Omental fat pad (tissue), 4 donors: Measurements from ENCODE around the gene GIPC2. TPM values are rescaled to one million over a fixed set of nuclear protein-coding genes. Genes with fewer than 3 reads are reported as not detected.

Source experiments
- ATAC-seq: fragments of 150-250 bp; one replicate; pipeline ENCODE4 v1.9.1; 2016; ENCODE audit warnings: mild to moderate bottlenecking, moderate library complexity; ENCODE audit not compliant: low FRiP score
- DNase-seq: peaks from one replicate; pipeline ENCODE4 v3.0.0-alpha.2; 2019; ENCODE audit warnings: low spot score
- total RNA-seq, 4 donors: library from RNA; depleted of rRNA; stranded (reverse); fragments of >200 nt; gene quantifications; one replicate each; pipeline ENCODE4 v1.1.0, GENCODE V29; 2016
- TF ChIP-seq, protein P1 (sequence below), 3 donors: fragments of 450-650 bp; IDR thresholded peaks; one replicate each; pipeline ENCODE4 v1.5.1; 2016 to 2017; ENCODE audit warnings: antibody characterized with exemption in 3 of 3, mild to moderate bottlenecking in 3 of 3, moderate library complexity in 2 of 3

Gene GIPC2
- total RNA-seq, 4 donors from 2014 or later, result 1.4 to 15.9 (median 3.1) TPM

DNA sequence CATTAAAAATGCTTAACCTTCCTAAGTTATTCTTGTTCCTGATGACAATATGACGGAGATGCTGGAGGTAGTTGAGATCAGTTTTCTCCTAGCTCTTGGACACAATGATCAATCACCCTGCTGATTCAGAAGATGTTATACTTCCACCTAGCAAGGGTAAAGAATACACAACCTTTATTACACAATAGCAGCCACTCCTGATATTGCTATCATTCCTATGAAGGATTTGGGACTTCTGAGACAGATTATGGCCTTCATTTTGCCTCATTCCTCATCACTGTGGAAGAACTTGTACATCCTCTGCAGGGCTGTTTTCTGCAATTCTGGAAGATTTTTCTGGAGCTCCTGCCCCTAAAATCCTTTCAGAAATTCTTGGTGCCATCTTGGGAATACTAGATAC, 47.8 kb downstream of the GIPC2 start:
- ATAC-seq, result no peak
- TF ChIP-seq, protein P1, sequence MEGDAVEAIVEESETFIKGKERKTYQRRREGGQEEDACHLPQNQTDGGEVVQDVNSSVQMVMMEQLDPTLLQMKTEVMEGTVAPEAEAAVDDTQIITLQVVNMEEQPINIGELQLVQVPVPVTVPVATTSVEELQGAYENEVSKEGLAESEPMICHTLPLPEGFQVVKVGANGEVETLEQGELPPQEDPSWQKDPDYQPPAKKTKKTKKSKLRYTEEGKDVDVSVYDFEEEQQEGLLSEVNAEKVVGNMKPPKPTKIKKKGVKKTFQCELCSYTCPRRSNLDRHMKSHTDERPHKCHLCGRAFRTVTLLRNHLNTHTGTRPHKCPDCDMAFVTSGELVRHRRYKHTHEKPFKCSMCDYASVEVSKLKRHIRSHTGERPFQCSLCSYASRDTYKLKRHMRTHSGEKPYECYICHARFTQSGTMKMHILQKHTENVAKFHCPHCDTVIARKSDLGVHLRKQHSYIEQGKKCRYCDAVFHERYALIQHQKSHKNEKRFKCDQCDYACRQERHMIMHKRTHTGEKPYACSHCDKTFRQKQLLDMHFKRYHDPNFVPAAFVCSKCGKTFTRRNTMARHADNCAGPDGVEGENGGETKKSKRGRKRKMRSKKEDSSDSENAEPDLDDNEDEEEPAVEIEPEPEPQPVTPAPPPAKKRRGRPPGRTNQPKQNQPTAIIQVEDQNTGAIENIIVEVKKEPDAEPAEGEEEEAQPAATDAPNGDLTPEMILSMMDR (IDR thresholded peaks at IDR 0.05), result no peak

DNA sequence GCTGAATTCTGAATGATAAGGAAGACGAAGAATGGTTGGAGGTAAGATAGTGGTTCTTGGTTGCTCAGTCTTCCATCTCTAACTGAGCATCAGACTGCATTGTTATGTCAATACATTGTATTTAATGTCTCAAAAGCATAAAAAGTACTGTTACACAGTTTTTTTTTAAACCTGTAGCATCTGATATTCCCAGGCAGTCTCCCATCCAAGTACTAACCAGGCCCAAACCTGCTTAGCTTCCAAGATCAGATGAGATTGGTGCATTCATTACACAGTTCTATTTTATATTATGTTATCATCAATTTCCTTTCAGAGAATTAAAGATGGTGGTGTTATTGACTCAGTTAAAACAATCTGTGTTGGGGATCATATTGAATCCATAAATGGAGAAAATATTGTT, 48.9 kb downstream of the GIPC2 start:
- DNase-seq, result no peak
- TF ChIP-seq, protein P1 (IDR thresholded peaks at IDR 0.05), result no peak
- no peak for ATAC-seq

More for the DNA sequence above, 47.8 kb downstream of the GIPC2 start:
- DNase-seq, result no peak

DNA sequence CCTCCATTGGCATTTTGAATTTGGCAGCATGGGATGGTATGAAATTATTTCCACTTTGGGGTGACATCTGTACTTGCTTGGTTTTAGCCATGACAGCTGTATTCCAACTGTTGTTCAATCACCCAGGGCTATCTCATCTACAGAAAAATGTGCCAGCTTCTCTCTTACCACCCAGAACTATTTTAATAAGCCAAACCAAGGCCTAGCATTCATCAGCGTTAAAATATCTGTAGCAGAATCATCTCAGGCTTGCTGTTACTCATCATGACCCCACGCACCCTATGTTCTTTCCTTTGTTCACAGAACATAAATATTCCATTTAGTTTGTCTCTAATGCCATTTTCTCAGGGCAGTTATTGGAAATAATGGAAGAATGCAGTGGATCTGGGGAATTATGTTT, 49.8 kb downstream of the GIPC2 start:
- TF ChIP-seq, protein P1 (IDR thresholded peaks at IDR 0.05), result no peak
- no peak for DNase-seq
- no peak for ATAC-seq

DNA sequence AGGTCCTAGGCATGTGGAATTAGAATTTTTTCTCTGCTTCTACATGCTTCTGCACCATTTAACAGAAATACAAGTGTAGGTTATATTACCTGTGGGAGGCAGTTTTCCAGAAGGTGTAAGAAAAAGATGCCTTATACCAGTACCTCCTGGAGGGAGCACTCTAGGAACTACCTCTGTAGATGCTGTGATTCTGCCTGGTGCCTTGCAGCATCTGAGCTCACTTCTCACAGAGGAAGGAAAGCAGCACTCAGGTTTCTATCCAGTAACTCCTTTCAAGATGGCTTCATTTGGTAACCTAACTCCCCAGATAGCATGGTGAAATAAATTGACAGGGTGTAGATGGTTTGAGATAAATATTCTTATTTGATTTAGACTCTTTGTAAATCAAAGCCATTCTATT, 50.3 kb downstream of the GIPC2 start:
- ATAC-seq, result no peak
- TF ChIP-seq, protein P1 (IDR thresholded peaks at IDR 0.05), result no peak
- DNase-seq, result no peak

DNA sequence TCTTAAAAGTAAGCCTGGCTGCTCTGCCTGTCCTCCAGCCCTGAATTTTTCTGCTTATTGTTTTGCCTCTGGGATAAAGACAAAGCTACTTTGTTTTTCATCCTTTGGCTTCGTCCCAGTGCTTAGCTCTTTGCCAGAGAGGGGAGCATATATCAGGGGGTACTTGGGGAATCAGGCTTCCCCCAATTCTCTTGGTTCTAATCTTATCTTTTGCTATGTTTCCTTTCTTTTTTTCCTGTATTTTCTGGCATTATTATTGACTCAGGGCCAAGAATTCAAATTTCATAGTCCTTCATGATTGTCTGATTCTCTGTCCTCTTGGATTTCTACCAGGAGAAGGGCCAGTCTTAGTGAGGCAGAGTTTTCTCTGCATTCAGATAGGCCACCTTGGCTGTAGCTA, 51.2 kb downstream of the GIPC2 start:
- TF ChIP-seq, protein P1 (IDR thresholded peaks at IDR 0.05), result no peak
- ATAC-seq (no peak), DNase-seq (no peak)

DNA sequence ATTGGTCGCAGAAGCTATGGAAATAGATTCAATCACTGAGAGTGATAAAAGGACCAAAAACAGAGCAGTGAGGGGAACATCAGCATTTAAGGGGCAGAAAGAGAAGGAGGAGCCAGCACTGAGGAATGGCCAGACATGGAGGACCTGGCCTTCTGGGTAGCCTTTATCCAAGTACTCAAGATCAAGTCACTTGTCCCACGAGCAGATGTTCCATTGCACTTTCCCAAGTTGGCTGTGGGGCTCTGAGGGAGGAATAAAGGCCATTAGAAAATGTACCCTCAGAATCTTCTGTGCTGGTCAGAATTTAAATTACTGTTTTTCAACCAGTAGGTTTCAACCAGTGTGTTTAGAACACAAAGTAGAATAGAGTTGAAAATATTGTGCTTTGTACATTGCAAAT, 55.3 kb downstream of the GIPC2 start:
- TF ChIP-seq, protein P1 (IDR thresholded peaks at IDR 0.05), result no peak
- ATAC-seq, result no peak

DNA sequence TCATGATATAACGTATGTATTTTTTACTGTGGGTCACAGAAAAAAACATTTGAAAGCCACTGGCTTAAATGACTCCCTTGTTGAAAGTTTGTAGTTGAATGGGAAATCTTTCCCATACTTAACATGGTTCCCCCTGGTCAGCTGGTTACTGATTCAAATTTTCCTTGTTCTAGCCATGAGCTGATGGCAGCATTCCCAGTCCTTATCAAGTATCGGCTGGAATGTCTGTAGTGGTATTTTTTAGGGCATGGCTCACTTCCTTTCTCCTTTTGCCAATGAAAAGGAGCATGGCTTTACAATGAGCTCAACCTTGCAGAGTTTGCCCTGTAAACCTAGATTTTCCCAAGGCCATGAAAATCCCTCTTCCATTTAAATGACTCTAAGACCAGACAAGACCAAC, 55.7 kb downstream of the GIPC2 start:
- TF ChIP-seq, protein P1 (IDR thresholded peaks at IDR 0.05), result no peak
- DNase-seq, result no peak
- ATAC-seq, result peak; percentile 73

More for the DNA sequence above, 55.3 kb downstream of the GIPC2 start:
- no peak for DNase-seq
